ENCODE data around the gene NELFCD. TPM values are rescaled to one million over a fixed set of nuclear protein-coding genes. Genes with fewer than 3 reads are reported as not detected.
"Not testable (repeated sequence)": the region's sequence is repeated elsewhere in the genome, so short reads cannot be mapped to it uniquely, and the experiment has no call there.

NELFCD gene
- total and polyA plus RNA-seq, 7 donors: 24.1 to 43.6 (median 35.4) TPM

DNA sequence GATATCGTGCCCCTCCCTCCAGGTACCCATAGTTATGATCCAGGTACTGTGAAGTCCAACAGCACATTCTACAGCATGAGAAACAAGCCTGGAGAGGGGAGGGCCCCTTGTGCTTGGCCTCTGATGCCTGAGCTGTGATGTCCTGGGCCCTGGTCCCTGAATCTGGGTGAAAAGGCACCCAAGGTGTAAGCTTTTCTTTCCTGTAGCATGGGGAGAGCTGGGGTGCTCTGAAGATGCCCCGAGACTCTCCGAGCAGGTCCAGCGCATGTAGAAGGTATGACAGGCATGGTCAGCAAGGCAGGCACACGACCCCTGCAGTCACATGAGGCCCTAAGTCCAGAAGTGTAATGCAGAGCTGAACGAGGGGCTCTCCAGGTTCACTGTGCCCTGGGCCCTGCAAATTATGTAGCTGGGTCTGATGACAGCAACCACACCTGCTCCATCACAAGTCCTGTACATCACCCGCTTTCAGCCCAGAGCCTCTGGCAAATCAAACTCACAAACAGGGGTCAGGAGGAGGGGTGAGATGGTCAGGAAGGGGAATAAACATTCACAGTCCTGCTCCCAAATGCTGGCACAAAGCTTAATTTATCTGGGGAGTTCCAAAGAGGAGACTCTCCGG lies 27.8 kb downstream of the NELFCD start:
- ATAC-seq (no peak), DNase-seq (peak in 1 of 2 donors; percentile 18)
- peaks cover 18% of the 10 kb centered on the region for H3K4me1 ChIP-seq
- no peaks in the 10 kb centered on the region for H3K9me3 ChIP-seq
- TF ChIP-seq, protein P1, sequence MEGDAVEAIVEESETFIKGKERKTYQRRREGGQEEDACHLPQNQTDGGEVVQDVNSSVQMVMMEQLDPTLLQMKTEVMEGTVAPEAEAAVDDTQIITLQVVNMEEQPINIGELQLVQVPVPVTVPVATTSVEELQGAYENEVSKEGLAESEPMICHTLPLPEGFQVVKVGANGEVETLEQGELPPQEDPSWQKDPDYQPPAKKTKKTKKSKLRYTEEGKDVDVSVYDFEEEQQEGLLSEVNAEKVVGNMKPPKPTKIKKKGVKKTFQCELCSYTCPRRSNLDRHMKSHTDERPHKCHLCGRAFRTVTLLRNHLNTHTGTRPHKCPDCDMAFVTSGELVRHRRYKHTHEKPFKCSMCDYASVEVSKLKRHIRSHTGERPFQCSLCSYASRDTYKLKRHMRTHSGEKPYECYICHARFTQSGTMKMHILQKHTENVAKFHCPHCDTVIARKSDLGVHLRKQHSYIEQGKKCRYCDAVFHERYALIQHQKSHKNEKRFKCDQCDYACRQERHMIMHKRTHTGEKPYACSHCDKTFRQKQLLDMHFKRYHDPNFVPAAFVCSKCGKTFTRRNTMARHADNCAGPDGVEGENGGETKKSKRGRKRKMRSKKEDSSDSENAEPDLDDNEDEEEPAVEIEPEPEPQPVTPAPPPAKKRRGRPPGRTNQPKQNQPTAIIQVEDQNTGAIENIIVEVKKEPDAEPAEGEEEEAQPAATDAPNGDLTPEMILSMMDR (IDR thresholded peaks at IDR 0.05): no peak
- H3K36me3 ChIP-seq (ENCODE audit: insufficient read depth in 1 of 2, low read depth in 1 of 2): peaks cover 0 to 6% of the 10 kb centered on the region in 2 donors
- intact Hi-C loops (cut with DNase I): no loop called here
- 88 to 91% (median 91%) methylated on average over 8 of the region's 8 CpGs for WGBS, 3 donors
- no peak overlapping the region for H3K27ac ChIP-seq
- H3K27me3 ChIP-seq (ENCODE audit: insufficient read depth in 3 of 3, low read length in 2 of 3): no peaks in the 10 kb centered on the region
- H3K4me3 ChIP-seq: no peak overlapping the region

DNA sequence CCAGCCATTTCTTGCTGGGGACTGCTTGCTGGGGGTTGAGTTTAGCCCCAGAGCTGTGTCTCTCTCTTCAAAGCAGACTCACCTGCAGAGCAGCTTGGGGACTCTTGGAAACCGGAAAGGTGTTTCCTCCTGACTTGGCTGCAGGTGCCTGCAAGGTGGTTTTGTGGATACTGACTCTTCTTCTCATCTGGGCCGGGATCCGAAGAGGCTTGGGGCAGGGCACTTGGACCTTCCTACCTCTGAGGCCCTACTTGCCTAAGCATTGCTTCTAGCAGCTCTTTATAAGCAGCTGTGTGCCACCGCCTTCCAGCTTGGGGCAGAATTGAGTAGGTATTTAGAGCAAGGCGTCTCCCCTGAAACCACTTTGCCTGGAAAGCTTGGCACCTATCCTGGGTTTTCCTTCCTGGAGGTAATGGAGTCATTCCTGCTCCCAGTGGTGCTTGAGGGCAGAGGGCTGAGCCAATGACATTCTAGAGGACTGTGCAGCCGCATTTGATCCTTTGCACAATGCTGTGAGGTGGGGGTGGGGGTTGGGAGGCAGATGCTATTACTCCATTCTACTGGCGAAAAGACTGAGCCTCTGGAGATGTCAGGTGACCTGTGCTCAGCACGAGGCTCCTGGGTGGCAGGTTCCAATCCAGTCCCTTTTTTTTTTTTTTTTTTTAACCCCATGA lies 29.4 kb downstream of the NELFCD start:
- Histone ChIP-seq H3K4me1 (peaks cover 13% of the 10 kb centered on the region), H3K4me3 (no peak overlapping the region), H3K27ac (no peak overlapping the region), H3K36me3 (ENCODE audit: insufficient read depth in 1 of 2, low read depth in 1 of 2) (no peaks in the 10 kb centered on the region), H3K9me3 (no peaks in the 10 kb centered on the region), H3K27me3 (ENCODE audit: insufficient read depth in 3 of 3, low read length in 2 of 3) (no peaks in the 10 kb centered on the region)
- intact Hi-C loops (cut with DNase I): no loop called here
- DNase-seq (peak in 1 of 2 donors; percentile 27), ATAC-seq (no peak)
- TF ChIP-seq, protein P1 (IDR thresholded peaks at IDR 0.05): no peak
- 69 to 71% (median 71%) methylated on average over 8 of the region's 8 CpGs for WGBS, 3 donors

DNA sequence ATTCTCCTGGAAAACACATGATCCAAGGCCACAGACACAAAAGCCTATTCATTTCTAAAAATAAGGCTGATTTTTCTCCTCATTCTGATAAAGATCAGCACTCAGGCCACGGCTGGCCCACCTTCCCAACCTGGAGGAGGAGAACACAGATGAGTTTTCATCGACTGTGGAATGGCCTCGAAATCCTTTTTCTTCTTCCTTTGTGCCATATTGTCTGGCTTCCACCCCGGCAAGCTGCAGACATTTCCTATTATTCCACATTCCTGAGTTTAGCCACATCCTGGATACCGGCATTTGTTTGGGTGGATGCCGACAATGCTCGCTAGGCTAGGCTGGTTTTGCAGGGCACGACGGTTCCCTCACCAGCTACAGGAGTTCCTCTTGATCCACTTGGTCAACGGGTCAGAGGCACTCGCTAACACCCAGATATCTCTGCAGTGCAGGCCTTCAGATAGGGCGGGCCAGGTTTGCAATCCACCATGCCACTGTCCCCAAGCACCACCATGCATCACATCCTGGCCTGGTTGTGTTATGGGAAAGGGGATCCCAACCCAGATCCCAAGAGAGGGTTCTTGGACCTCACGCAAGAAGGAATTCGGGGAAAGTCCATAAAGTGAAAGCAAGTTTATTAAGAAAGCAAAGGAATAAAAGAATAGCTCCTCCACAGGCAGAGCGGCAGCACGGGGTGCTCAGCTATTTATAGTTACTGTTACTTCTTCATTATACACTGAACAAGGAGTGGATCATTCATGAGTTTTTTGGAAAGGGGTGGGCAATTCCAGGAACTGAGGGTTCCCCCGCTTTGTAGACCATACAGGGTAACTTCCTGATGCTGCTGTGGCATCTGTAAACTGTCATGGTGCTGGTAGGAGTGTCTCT lies 30.2 kb downstream of the NELFCD start:
- DNase-seq: no peak
- no peaks in the 10 kb centered on the region for H3K9me3 ChIP-seq

DNA sequence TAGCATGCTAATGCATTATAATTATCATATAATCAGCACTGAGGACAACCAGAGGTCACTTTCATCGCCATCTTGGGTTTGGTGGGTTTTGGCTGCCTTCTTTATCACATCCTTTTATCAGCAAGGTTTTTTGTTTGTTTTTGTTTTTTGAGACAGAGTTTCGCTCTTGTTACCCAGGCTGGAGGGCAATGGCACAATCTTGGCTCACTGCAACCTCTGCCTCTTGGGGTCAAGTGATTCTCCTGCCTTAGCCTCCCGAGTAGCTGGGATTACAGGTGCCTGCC lies 30.8 kb downstream of the NELFCD start:
- intact Hi-C loops (cut with DNase I); H3K4me3 ChIP-seq; H3K27ac ChIP-seq; H3K36me3 ChIP-seq (ENCODE audit: insufficient read depth in 1 of 2, low read depth in 1 of 2); DNase-seq; H3K9me3 ChIP-seq; ATAC-seq; H3K27me3 ChIP-seq (ENCODE audit: insufficient read depth in 3 of 3, low read length in 2 of 3); H3K4me1 ChIP-seq: not testable (repeated sequence)
- 86 to 95% (median 89%) methylated on average over 3 of the region's 3 CpGs for WGBS, 3 donors

More for the DNA sequence above, 30.2 kb downstream of the NELFCD start:
- H3K4me3 ChIP-seq: no peak overlapping the region
- intact Hi-C loops (cut with DNase I): no loop called here
- no peaks in the 10 kb centered on the region for H3K36me3 ChIP-seq (ENCODE audit: insufficient read depth in 1 of 2, low read depth in 1 of 2)
- no peak overlapping the region for H3K27ac ChIP-seq
- peaks cover 5% of the 10 kb centered on the region for H3K4me1 ChIP-seq
- WGBS, 3 donors: 45 to 56% (median 46%) methylated on average over 17 of the region's 17 CpGs
- ATAC-seq: no peak
- TF ChIP-seq, protein P1 (IDR thresholded peaks at IDR 0.05): no peak
- no peaks in the 10 kb centered on the region for H3K27me3 ChIP-seq (ENCODE audit: insufficient read depth in 3 of 3, low read length in 2 of 3)
